HG03442 (cell line): ENCODE measurements around the gene CEBPZ.
"Not testable (repeated sequence)": the region's sequence is repeated elsewhere in the genome, so short reads cannot be mapped to it uniquely, and the experiment has no call there.

Experiments used
- ATAC-seq: cut with Tn5 transposase; IDR thresholded peaks from one replicate; pipeline ENCODE4 v1.9.1; 2021; ENCODE audit warnings: mild to moderate bottlenecking, moderate library complexity; ENCODE audit not compliant: unreplicated experiment

CEBPZ gene

DNA sequence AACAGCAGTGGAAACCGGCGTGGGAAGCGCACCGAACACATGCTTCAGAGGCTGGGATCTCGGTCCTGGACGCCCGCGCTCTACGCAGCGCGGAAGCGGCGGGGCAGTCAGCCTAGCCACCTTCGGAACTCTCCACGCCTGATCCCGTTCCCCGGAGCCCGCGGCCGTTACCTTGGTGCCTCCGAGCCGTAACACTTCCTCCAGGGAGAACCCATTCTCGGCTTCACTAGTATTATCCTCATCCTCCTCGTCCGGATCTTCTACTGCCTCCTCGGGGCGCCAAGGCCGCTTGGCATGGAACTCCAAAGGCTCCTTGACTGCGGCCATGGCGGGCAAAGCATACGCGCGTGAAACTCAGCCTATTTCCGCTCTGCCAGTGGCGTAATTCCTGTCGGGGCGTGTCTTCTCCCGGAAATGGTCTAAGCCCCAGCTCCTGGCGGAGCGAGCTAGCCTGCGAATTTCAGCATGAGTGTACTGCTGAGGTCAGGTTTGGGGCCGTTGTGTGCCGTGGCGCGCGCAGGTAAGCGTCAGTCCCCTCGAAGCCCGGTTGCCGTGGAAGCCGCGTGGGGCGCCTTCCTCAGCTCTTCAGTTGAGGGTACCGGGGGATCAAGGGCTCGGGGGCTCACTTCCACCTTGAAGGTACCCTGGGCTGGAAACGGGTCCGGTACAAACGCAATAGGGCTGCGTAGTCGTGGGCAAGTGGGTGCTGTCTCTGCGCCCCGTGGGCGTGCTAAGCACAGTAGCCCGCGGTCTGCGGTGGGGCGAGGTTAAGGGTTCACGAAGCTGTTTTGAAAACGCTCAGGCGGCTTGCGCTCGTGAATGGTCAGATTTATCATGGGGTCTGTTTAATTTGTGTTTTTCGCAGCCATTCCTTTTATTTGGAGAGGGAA, at the start of gene CEBPZ, which contains the start of gene NDUFAF7:
Gene CEBPZ (minus strand): TSS at position 356 of the 890 bp plus-strand sequence. CDS start 29 bp downstream, at position 327.
Gene NDUFAF7 (plus strand): TSS at position 418 of the 890 bp plus-strand sequence. CDS start 48 bp downstream, at position 466.
- ATAC-seq, result peak; percentile 93

GRCh38 chr2:37276291-37276690, 44.9 kb upstream of the CEBPZ start:
- no peak for ATAC-seq

GRCh38 chr2:37274359-37274965, 43.1 kb upstream of the CEBPZ start:
- ATAC-seq, result no peak

DNA sequence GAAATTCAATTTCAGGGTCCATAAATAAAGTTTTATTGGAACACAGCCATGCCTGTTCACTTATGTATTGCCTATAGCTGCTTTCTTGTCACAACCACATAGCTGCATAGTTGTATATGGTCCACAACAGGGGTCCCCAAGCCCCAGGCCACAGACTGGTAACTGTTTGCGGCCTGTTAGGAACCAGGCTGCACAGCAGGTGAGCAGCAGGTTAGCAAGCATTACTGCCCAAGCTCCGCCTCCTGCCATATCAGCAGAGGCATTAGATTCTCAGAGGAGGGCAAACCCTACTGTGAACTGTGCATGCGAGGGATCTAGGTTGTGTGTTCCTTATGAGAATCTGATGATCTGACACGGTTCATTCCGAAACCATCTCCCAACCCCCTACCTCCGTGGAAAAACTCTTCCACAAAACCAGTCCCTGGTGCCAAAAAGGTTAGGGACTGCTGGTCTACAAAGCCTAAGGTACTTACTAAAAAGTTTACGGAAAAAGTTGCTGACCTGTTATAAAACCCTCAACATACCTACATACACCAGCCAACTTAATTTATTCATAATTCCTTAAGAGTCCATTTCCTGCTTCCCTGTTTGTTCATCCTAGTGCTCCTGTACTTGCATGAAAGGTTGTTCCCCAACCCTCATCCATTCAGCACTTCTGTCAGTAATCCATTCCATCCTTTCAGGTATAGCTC, 40.1 kb upstream of the CEBPZ start:
- no peak for ATAC-seq

- ATAC-seq, result no peak
Measured at GRCh38 chr2:37268111-37268510, 36.7 kb upstream of the CEBPZ start.

- ATAC-seq, result no peak
Measured at GRCh38 chr2:37267685-37268084, 36.3 kb upstream of the CEBPZ start.

DNA sequence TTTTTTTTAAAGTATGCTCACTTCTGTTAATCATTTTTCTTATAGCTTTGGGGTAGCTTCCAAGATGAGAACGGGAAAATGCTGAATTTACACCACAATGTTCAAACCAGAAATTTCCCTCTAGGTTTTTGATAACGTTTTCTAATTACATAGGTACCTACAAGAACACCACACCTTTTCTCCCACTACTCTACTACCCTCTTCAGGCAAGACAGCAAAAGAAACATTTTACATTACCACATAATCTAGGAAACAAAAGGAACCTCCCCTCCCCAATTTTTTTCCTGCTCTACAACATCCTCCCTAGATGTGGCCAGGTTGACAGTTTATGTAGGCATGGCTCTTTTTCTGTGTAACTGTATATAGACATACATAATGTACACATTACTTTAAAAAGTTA, 32.4 kb upstream of the CEBPZ start:
- ATAC-seq, result no peak

DNA sequence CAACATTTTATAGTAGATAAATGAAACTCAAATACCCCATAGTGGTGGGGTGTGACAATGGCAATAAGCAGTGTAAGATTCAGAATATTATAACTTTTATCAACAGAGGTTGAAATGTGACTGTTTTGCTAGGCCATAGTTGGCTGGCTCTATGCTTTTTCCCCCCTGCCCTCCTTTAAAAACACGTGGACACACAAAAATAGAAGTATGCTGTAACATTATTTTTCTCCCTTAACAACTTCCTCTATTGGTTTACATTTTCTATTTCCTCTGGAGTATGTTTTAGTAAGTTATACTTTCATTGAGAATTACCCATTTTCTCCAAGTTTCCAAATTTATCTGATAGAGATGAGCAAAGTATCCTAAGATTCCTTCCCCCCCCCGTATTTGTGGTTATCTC, 31.1 kb upstream of the CEBPZ start:
- no peak for ATAC-seq

- ATAC-seq, result no peak
Measured at GRCh38 chr2:37250869-37251740, 19.7 kb upstream of the CEBPZ start.

DNA sequence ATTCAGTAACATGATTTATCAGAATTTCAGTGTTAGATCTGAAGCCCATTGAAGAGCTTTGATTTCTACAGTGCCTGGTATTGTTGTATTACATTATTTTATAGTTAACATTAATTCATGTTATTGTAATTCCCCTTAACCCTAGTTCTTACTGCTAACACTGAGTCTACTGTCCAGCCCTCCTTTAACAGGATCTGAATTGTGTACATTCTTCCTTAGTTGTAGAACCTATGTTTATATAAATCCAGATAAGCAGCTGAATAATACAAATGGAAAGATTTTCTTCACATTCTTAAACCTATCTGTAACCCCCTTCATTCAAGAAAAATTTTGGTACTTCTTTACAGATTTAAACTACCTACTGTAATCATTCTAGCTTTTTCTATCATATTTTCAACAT, 14.8 kb upstream of the CEBPZ start:
- no peak for ATAC-seq

DNA sequence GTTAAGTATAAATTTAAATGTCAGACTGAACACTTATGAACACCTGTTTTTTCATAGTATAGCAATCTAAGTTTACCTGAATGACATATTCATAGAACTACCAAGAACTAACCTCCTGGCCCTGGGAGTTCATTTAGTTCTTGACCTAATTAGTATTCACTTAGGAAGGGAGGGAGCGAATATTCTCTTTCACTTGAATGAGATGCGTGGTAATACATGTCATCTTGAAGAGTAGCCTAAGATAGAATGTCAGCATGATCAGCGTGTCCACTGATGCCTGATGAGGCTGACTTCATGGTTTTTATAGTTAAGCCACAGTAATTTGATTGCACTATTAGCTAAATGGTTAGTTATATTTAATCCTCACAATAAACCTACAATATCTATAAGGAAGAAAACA, 13.4 kb upstream of the CEBPZ start:
- no peak for ATAC-seq

- ATAC-seq, result peak; percentile 94
Measured at GRCh38 chr2:37244017-37244416, 12.6 kb upstream of the CEBPZ start.

- no peak for ATAC-seq
Measured at GRCh38 chr2:37243435-37243834, 12.0 kb upstream of the CEBPZ start.

- ATAC-seq, result peak; percentile 20
Measured at GRCh38 chr2:37232131-37232933, 936 bp upstream of the CEBPZ start.

GRCh38 chr2:37230581-37230980, 815 bp downstream of the CEBPZ start:
- no peak for ATAC-seq

DNA sequence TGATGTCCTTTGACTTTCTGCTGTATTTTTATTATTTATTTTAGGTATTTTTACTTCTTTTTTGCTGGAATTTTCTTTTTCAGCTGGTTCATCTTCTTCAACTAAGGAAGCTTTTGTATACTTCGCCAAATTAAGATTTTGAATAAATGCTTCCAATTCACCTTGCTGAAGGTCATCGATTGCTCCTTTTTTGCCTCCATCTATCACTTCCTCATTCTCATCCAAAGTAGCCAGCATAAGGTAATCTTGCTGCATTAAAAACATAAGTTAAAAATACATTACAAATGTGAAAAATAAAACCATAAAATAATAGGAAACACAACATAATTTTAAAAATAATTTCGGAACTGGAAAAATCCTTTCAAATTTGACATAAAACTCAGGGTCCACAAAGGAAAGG, 2.6 kb downstream of the CEBPZ start:
- no peak for ATAC-seq

GRCh38 chr2:37226863-37227262, 4.5 kb downstream of the CEBPZ start:
- ATAC-seq, result no peak

GRCh38 chr2:37225129-37225528, 6.3 kb downstream of the CEBPZ start:
- not testable (repeated sequence) for ATAC-seq

- no peak for ATAC-seq
Measured at GRCh38 chr2:37224063-37224462, 7.3 kb downstream of the CEBPZ start.

DNA sequence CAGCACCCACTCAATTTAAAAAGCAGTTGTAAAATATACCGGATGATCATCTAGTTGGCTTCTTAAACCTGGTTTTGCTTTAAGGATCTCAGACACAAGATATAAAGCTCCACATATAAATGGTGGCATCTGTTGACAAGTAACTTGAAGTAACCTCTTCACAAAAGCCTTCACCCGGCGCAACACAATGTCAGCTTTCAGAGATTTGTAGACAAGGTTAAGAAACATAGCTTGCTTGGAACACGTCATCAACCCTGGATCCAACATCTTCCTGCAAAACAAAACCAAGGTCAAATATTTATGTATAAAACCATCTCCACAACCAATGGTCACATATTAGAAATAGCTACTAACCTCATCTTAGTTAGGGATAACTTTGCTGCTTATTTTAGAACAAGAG, 8.3 kb downstream of the CEBPZ start:
- no peak for ATAC-seq
